Activated naive CD8-positive, alpha-beta T cell treated with anti-CD3 and anti-CD28 coated beads, Interleukin-2, amount 50 U/mL, for 24 hours (primary cell): ENCODE results near the gene UROC1.

Experiments
- ATAC-seq: fragments of 150-1000 bp; cut with Tn5 transposase; one replicate; pipeline ENCODE4 v1.10.0; 2021
- DNase-seq: peaks from one replicate; pipeline ENCODE4 v3.0.0; 2021
- H3K27ac Mint-ChIP-seq: one replicate; pipeline ENCODE4 v1.8.0; 2021; ENCODE audit warnings: mild to moderate bottlenecking, mixed read lengths
- H3K27me3 Mint-ChIP-seq: one replicate; pipeline ENCODE4 v1.8.0; 2021; ENCODE audit warnings: mixed read lengths
- H3K36me3 Mint-ChIP-seq: one replicate; pipeline ENCODE4 v1.8.0; 2021; ENCODE audit warnings: low read depth, mixed read lengths
- H3K4me1 Mint-ChIP-seq: one replicate; pipeline ENCODE4 v1.8.0; 2021; ENCODE audit warnings: mixed read lengths
- H3K4me3 Mint-ChIP-seq: one replicate; pipeline ENCODE4 v1.8.0; 2021; ENCODE audit warnings: mild to moderate bottlenecking, moderate library complexity, mixed read lengths
- H3K9me3 Mint-ChIP-seq: one replicate; pipeline ENCODE4 v1.8.0; 2021; ENCODE audit warnings: mixed read lengths

UROC1 gene

GRCh38 chr3:126518779-126519177, 1.2 kb upstream of the UROC1 start:
- no peaks in the 10 kb centered on the region for H3K36me3 Mint-ChIP-seq
- no peak overlapping the region for H3K27ac Mint-ChIP-seq
- no peaks in the 10 kb centered on the region for H3K9me3 Mint-ChIP-seq
- DNase-seq (no peak), ATAC-seq (no peak)
- H3K4me1 Mint-ChIP-seq: no peaks in the 10 kb centered on the region
- H3K27me3 Mint-ChIP-seq: peaks cover 8% of the 10 kb centered on the region
- H3K4me3 Mint-ChIP-seq: no peak overlapping the region

DNA sequence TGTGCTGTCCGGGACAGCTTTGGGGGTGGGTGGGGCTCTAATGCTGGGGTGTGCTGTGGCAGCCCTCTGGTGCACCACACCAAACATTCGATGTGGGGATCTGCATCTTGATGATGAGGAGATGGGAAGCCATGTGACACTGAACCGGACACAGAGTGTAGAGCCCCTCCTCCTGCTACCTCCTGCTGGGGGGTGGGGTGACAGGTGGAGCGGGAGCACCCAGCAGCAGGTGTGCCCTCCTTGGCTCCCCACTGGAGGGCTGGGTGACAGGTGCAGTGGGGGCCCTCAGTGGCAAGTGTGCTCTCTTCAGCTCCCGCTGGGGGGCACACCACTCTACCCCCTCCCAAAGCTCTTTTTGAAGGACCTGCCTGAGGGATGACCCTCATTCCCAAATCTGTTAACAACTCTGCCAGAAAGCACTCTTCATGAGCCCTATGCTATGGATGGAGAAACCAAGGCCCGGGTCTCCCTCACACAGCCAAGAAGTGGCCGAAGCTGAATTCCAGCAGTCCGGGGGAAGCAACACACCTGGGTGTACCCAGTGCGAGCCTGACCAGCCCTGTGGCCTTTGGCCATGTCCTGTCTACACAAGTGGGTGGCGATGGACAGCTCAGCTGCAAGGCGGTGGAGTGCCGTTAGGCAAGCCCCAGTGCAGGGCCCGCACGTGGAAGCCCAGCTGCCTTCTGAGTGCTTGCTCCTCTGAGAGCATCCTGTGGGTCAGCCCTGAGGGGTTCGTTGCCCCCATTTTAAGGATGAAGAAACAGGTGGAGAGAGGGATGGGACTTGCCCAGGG, 609 bp upstream of the UROC1 start:
- H3K27me3 Mint-ChIP-seq: peaks cover 3% of the 10 kb centered on the region
- no peak overlapping the region for H3K4me3 Mint-ChIP-seq
- H3K9me3 Mint-ChIP-seq: no peaks in the 10 kb centered on the region
- no peaks in the 10 kb centered on the region for H3K36me3 Mint-ChIP-seq
- H3K4me1 Mint-ChIP-seq: no peaks in the 10 kb centered on the region
- ATAC-seq (no peak), DNase-seq (no peak)
- H3K27ac Mint-ChIP-seq: no peak overlapping the region

GRCh38 chr3:126516936-126517290, 660 bp downstream of the UROC1 start:
- no peak overlapping the region for H3K27ac Mint-ChIP-seq
- ATAC-seq (no peak), DNase-seq (no peak)
- H3K4me3 Mint-ChIP-seq: no peak overlapping the region
- no peaks in the 10 kb centered on the region for H3K36me3 Mint-ChIP-seq
- no peaks in the 10 kb centered on the region for H3K27me3 Mint-ChIP-seq
- H3K9me3 Mint-ChIP-seq: no peaks in the 10 kb centered on the region
- H3K4me1 Mint-ChIP-seq: no peaks in the 10 kb centered on the region

DNA sequence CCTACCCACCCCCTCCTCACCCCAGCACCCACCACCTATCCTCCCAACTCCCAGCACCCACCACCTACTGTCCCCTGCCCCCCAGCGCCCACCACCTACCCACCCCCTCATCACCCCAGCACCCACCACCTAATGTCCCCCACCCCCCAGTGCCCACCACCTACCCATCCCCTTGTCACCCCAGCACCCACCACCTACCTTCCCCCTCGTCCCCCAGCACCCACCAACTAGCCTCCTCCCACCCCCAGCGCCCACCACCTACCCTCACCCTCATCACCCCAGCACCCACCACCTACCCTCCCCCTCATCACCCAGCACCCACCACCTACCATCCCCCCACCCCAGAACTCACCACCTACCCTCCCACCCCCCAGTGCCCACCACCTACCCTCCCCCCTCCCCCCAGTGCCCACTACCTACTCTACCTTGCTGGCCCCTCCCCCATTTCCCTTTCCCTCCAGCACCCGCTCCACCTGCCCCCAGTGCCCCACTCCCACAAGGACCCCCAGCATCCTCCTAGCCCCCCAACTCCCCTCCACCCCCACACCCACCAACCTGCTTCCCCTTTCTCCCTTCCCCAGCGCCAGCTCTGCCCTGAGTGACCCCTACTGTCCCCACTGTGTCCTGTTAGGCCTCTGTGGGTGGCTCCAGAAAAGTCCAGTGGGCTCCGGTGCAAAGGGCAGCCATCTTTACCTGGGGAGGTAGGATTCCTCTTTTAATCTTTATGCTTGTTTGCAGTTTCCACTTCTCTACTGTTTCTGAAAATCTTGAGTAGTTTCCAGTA, 1.2 kb downstream of the UROC1 start:
- Mint-ChIP-seq H3K27ac (no peak overlapping the region), H3K9me3 (no peaks in the 10 kb centered on the region), H3K36me3 (no peaks in the 10 kb centered on the region), H3K27me3 (no peaks in the 10 kb centered on the region), H3K4me1 (no peaks in the 10 kb centered on the region), H3K4me3 (no peak overlapping the region)
- ATAC-seq (no peak), DNase-seq (no peak)

- H3K27me3 Mint-ChIP-seq: no peaks in the 10 kb centered on the region
- H3K36me3 Mint-ChIP-seq: no peaks in the 10 kb centered on the region
- H3K4me1 Mint-ChIP-seq: no peaks in the 10 kb centered on the region
- no peak for DNase-seq
- no peak overlapping the region for H3K27ac Mint-ChIP-seq
- H3K9me3 Mint-ChIP-seq: no peaks in the 10 kb centered on the region
- H3K4me3 Mint-ChIP-seq: no peak overlapping the region
- ATAC-seq: no peak
These were observed 2.4 kb downstream of the UROC1 start for GRCh38 chr3:126515066-126515706.

DNA sequence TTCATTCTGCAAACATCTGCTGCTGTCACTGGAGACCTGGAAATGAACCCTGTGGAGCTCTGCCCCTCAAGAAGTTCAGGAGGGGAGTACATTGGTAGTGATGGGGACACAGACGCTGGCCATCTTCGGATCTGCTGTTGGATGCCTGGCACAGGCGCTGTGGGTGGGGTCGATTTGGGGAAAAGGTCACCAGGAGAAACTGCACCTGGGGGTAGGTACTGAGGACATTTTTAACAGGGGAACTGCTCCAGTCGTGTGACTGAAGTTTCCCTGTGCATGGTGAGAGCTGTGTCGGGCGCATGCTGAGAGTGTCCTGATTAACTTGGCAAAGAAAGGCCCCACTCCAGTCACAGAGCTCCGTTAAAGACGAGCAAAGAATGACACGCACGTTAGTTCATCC, 3.4 kb downstream of the UROC1 start:
- Mint-ChIP-seq H3K4me3 (no peak overlapping the region), H3K4me1 (no peaks in the 10 kb centered on the region), H3K9me3 (no peaks in the 10 kb centered on the region), H3K27me3 (no peaks in the 10 kb centered on the region), H3K36me3 (no peaks in the 10 kb centered on the region), H3K27ac (no peak overlapping the region)
- DNase-seq (no peak), ATAC-seq (no peak)

- H3K4me3 Mint-ChIP-seq: no peak overlapping the region
- no peaks in the 10 kb centered on the region for H3K9me3 Mint-ChIP-seq
- no peaks in the 10 kb centered on the region for H3K36me3 Mint-ChIP-seq
- no peak overlapping the region for H3K27ac Mint-ChIP-seq
- no peak for ATAC-seq
- no peaks in the 10 kb centered on the region for H3K4me1 Mint-ChIP-seq
- no peaks in the 10 kb centered on the region for H3K27me3 Mint-ChIP-seq
- DNase-seq: no peak
These were observed 4.5 kb downstream of the UROC1 start for GRCh38 chr3:126512916-126513650.

DNA sequence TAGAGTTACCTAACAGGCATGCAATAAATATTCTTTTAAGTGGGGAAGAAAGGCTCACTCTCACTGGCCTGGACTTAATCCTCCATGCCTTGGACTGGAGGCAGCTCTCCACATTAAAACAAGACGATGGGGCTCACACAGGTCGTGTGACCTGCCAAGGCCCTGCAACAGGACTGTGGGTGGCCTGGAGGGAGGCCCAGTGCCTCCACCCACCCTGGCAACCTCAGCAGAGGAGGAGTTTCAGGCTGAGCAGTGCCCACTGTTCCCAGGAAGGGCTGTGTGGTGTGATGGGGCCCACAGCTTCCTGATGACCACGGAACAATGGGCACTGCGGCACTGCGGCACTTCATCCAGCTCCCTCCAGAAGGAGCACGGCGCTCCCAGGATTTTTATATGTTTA, 5.5 kb downstream of the UROC1 start:
- H3K4me3 Mint-ChIP-seq: no peak overlapping the region
- no peak overlapping the region for H3K27ac Mint-ChIP-seq
- no peaks in the 10 kb centered on the region for H3K4me1 Mint-ChIP-seq
- H3K9me3 Mint-ChIP-seq: no peaks in the 10 kb centered on the region
- no peak for DNase-seq
- no peak for ATAC-seq
- H3K36me3 Mint-ChIP-seq: no peaks in the 10 kb centered on the region
- H3K27me3 Mint-ChIP-seq: no peaks in the 10 kb centered on the region

GRCh38 chr3:126511291-126511690, 6.3 kb downstream of the UROC1 start:
- H3K4me3 Mint-ChIP-seq: no peak overlapping the region

GRCh38 chr3:126510308-126510910, 7.2 kb downstream of the UROC1 start:
- H3K4me3 Mint-ChIP-seq: no peak overlapping the region
- ATAC-seq: no peak
- no peak for DNase-seq
- no peaks in the 10 kb centered on the region for H3K9me3 Mint-ChIP-seq
- H3K36me3 Mint-ChIP-seq: no peaks in the 10 kb centered on the region
- H3K27ac Mint-ChIP-seq: no peak overlapping the region
- H3K4me1 Mint-ChIP-seq: no peaks in the 10 kb centered on the region
- no peaks in the 10 kb centered on the region for H3K27me3 Mint-ChIP-seq

More at GRCh38 chr3:126511291-126511690, 6.3 kb downstream of the UROC1 start:
- Mint-ChIP-seq H3K36me3 (no peaks in the 10 kb centered on the region), H3K4me1 (no peaks in the 10 kb centered on the region), H3K27me3 (no peaks in the 10 kb centered on the region), H3K9me3 (no peaks in the 10 kb centered on the region), H3K27ac (no peak overlapping the region)
- no peak for DNase-seq
- ATAC-seq: no peak

DNA sequence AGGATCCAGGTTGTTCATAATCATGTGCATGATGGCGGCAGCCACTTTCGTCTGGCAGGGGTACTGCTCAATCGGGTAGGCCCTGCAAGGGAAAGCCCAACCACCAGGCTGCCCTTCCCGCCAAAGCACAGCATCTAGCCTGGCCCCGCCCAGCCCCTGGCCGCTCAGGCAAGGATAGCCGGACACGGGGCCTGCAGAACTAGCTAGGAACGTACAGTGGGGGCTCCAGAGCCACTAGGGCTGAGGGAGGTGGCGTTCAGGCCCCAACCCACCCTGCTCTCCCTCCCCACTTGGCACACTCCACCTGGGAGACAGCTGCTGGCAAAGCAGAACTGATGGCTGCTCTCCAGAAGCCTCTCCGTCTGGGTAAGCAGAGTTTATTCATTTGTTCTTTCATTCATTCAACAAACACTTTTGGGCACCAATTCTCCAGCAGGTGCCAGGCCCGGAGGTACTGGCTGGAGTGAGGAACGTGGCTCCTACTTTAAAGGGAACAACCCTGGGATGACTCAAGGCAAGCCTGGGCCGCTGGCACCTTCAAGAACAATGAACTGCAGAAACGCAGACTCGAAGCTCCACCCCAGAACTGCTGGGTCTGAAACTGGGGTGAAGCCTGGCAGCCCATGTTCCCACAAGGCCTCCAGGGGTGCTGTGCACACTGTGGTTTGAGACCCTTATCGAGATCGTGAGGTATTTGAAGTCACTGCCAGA, 7.8 kb downstream of the UROC1 start:
- Mint-ChIP-seq H3K9me3 (no peaks in the 10 kb centered on the region), H3K27ac (no peak overlapping the region)

GRCh38 chr3:126508564-126508964, 9.0 kb downstream of the UROC1 start:
- no peak overlapping the region for H3K4me3 Mint-ChIP-seq
- no peak for DNase-seq
- H3K27ac Mint-ChIP-seq: no peak overlapping the region
- no peaks in the 10 kb centered on the region for H3K9me3 Mint-ChIP-seq
- H3K4me1 Mint-ChIP-seq: no peaks in the 10 kb centered on the region
- no peak for ATAC-seq
- H3K36me3 Mint-ChIP-seq: no peaks in the 10 kb centered on the region
- no peaks in the 10 kb centered on the region for H3K27me3 Mint-ChIP-seq

More for the DNA sequence above, 7.8 kb downstream of the UROC1 start:
- ATAC-seq (no peak), DNase-seq (no peak)
- Mint-ChIP-seq H3K4me1 (no peaks in the 10 kb centered on the region), H3K36me3 (no peaks in the 10 kb centered on the region), H3K4me3 (no peak overlapping the region), H3K27me3 (no peaks in the 10 kb centered on the region)

DNA sequence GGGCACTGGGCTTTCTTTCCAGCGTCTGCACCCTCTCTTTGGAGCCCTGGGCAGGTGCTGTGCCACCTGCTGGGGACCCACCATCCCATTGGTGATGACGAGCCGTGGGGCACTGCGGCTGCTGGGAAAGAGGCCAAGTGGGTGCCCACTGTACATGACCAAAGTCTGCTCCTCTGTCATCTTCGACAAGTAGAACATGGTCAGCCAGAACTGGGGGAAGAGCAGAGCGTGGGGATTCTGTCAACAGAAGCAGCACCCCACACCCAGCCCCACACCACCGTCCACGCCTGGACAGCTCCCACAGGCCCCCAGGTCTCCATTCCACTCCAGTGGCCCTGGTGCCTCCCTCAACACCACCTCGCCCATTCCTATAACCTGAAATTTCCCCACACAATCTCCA, 9.7 kb downstream of the UROC1 start:
- no peak for ATAC-seq

DNA sequence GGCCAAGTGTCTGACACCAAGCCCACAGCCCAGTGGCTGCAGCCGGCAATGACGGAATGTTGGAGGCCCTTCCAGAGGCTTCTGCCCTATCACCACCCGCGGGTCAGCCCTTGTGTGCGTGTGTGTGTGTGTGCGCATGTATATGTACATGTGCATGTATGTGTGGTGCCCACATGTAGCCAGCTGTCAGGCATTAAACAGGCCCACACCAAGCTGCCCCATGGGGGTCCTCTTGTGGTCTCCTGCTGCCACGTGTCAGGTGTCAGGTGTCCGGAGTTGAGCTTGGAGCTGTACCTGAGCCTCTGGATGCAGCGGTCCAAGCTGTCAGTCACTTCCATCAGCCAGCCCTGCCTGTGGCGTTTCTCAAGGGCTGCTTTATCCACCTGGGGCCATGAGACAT, 13.9 kb downstream of the UROC1 start:
- H3K36me3 Mint-ChIP-seq: no peaks in the 10 kb centered on the region
- no peak overlapping the region for H3K4me3 Mint-ChIP-seq
- DNase-seq: no peak
- H3K4me1 Mint-ChIP-seq: no peaks in the 10 kb centered on the region
- no peaks in the 10 kb centered on the region for H3K9me3 Mint-ChIP-seq
- no peak overlapping the region for H3K27ac Mint-ChIP-seq
- no peaks in the 10 kb centered on the region for H3K27me3 Mint-ChIP-seq
- no peak for ATAC-seq

More for the DNA sequence above, 9.7 kb downstream of the UROC1 start:
- DNase-seq: no peak
- no peak overlapping the region for H3K27ac Mint-ChIP-seq
- no peaks in the 10 kb centered on the region for H3K27me3 Mint-ChIP-seq
- H3K36me3 Mint-ChIP-seq: no peaks in the 10 kb centered on the region
- H3K4me1 Mint-ChIP-seq: no peaks in the 10 kb centered on the region
- H3K4me3 Mint-ChIP-seq: no peak overlapping the region
- H3K9me3 Mint-ChIP-seq: no peaks in the 10 kb centered on the region
